Activated T-cell treated with anti-CD3 and anti-CD28 coated beads, Interleukin-2, amount 50 U/mL, for 24 hours (primary cell): ENCODE results near the gene DPY19L3.
A peak's percentile ranks its signal among the peaks of the same experiment; 100 is the strongest.
"Not testable (repeated sequence)": the region's sequence is repeated elsewhere in the genome, so short reads cannot be mapped to it uniquely, and the experiment has no call there.

Experiments
- DNase-seq: peaks from one replicate; pipeline ENCODE4 v3.0.0-alpha.2; 2020
- H3K27ac Mint-ChIP-seq: 2 replicates; pipeline ENCODE4 v1.8.0; 2020; ENCODE audit warnings: mild to moderate bottlenecking, mixed read lengths
- H3K27me3 Mint-ChIP-seq: 2 replicates; pipeline ENCODE4 v1.8.0; 2020; ENCODE audit warnings: mixed read lengths
- H3K36me3 Mint-ChIP-seq: 2 replicates; pipeline ENCODE4 v1.8.0; 2020; ENCODE audit warnings: low read depth, mixed read lengths
- H3K4me1 Mint-ChIP-seq: 2 replicates; pipeline ENCODE4 v1.8.0; 2020; ENCODE audit warnings: low read depth, mixed read lengths
- H3K4me3 Mint-ChIP-seq: 2 replicates; pipeline ENCODE4 v1.8.0; 2020; ENCODE audit warnings: mild to moderate bottlenecking, moderate library complexity, mixed read lengths
- H3K9me3 Mint-ChIP-seq: 2 replicates; pipeline ENCODE4 v1.8.0; 2020; ENCODE audit warnings: mixed read lengths

Gene DPY19L3

DNA sequence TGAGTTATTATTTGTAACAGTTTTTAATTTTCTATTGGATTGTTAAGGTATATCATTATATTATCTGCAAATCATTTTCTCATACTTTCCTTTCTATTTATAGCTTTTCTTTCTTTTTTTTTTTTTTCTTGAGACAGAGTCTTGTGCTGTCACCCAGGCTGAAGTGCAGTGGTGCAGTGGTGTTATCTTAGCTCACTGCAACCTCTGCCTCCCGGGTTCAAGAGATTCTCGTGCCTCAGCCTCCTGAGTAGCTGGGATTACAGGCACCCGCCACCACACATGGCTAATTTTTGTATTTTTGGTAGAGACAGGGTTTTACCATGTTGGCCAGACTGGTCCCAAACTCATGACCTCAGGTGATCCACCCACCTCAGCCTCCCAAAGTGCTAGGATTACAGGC is 31.2 kb upstream of the DPY19L3 start:
- H3K27ac Mint-ChIP-seq, H3K9me3 Mint-ChIP-seq: not testable (repeated sequence)

DNA sequence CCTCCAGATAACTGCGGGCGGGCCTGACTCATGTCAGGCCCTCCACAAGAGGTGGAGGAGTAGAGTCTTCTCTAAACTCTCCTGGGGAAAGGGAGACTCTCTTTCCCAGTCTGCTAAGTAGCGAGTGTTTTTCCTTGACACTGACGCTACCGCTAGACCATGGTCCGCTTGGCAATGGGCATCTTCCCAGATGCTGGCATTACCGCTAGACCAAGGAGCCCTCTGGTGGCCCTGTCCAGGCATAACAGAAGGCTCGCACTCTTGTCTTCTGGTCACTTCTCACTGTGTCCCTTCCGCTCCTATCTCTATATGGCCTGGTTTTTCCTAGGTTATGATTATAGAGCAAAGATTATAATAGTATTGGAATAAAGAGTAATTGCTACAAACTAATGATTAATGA is 28.5 kb upstream of the DPY19L3 start:
- not testable (repeated sequence) for H3K27ac Mint-ChIP-seq, H3K4me3 Mint-ChIP-seq, H3K9me3 Mint-ChIP-seq, H3K4me1 Mint-ChIP-seq, H3K27me3 Mint-ChIP-seq, DNase-seq
- H3K36me3 Mint-ChIP-seq: peaks cover 83% of the 10 kb centered on the region

More for the DNA sequence above, 31.2 kb upstream of the DPY19L3 start:
- H3K4me1 Mint-ChIP-seq, H3K27me3 Mint-ChIP-seq, DNase-seq, H3K4me3 Mint-ChIP-seq: not testable (repeated sequence)
- H3K36me3 Mint-ChIP-seq: peaks cover 86% of the 10 kb centered on the region

DNA sequence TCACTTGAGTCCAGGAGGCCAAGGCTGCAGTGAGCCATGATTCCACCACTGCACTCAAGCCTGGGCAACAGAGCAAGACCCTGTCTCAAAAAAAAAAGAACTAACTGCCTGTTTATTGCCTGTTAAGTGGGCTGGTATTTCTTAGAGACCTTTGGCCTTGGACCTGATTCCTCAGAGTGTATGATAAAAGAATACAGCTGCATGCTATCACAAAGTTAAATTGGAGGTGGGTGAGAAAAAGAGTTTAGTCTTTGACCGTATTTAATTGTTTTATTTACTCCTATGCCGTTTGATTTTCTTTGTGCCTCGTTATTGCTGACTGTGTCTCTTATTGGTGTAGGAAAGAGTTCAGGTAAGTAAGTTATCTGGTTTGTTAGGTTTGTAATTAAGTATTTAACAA is 25.3 kb upstream of the DPY19L3 start:
- peaks cover 84% of the 10 kb centered on the region for H3K36me3 Mint-ChIP-seq
- no peaks in the 10 kb centered on the region for H3K27me3 Mint-ChIP-seq
- no peak for DNase-seq
- H3K9me3 Mint-ChIP-seq: no peaks in the 10 kb centered on the region
- no peak overlapping the region for H3K27ac Mint-ChIP-seq
- H3K4me3 Mint-ChIP-seq: no peak overlapping the region
- H3K4me1 Mint-ChIP-seq: peaks cover 8% of the 10 kb centered on the region

GRCh38 chr19:32387701-32388392 is 17.7 kb upstream of the DPY19L3 start:
- peaks cover 44% of the 10 kb centered on the region for H3K36me3 Mint-ChIP-seq
- H3K27ac Mint-ChIP-seq: no peak overlapping the region
- H3K27me3 Mint-ChIP-seq: no peaks in the 10 kb centered on the region
- H3K9me3 Mint-ChIP-seq: no peaks in the 10 kb centered on the region
- no peak overlapping the region for H3K4me3 Mint-ChIP-seq
- H3K4me1 Mint-ChIP-seq: peaks cover 2% of the 10 kb centered on the region
- no peak for DNase-seq

GRCh38 chr19:32388393-32388855 is 17.1 kb upstream of the DPY19L3 start:
- H3K27ac Mint-ChIP-seq: no peak overlapping the region
- no peaks in the 10 kb centered on the region for H3K27me3 Mint-ChIP-seq
- no peaks in the 10 kb centered on the region for H3K4me1 Mint-ChIP-seq
- no peaks in the 10 kb centered on the region for H3K9me3 Mint-ChIP-seq
- peaks cover 38% of the 10 kb centered on the region for H3K36me3 Mint-ChIP-seq
- DNase-seq: no peak
- no peak overlapping the region for H3K4me3 Mint-ChIP-seq

DNA sequence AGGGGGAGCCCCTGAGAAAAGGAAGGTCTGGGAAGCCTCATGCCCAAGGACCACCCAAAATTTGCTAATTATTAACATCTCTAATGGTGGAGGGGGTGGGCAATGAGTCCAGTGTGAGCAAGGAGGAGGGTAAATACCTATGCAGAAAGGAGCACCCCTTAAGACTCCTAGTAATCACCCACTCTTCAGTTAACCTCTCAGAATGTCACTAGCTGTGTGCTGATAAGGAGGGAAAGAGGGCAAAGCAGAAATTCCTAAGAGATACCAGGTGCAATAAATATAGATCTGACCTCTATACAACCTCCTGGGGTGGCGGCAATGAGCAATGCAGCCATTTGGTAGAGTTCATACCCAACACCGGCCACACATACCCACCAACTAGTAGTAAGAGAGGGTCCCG is 12.7 kb upstream of the DPY19L3 start:
- DNase-seq: no peak
- Mint-ChIP-seq H3K4me1 (peaks cover 12% of the 10 kb centered on the region), H3K27ac (no peak overlapping the region), H3K9me3 (no peaks in the 10 kb centered on the region), H3K27me3 (no peaks in the 10 kb centered on the region), H3K4me3 (no peak overlapping the region), H3K36me3 (peaks cover 33% of the 10 kb centered on the region)

DNA sequence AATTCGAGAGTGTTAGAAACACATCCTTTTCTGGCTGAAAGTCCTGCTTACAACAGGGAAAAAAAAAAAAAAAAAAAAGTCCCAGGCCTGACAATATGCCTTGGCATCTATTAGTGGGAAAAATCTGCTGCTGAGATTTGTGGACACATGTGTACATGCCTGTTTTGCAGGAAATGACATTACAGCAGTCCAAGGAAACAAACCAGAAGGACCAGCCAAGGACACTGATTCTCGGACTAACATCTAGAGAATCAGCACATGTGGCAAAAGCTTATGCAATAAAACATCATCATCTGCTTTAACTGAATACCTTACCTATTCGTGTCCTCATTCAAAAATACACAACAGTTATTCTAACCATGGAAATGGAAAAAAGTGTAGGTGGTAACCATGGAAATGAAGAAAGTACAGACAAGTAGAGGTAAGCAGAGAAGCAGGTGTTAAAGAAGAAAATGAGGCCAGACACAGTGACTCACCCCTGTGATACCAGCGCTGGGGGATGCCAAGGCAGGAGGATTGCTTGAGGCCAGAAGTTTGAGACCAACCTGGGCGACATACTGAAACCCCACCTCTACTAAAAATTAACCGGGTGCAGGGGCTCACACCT is 9.4 kb upstream of the DPY19L3 start:
- Mint-ChIP-seq H3K4me1 (peaks cover 12% of the 10 kb centered on the region), H3K9me3 (no peaks in the 10 kb centered on the region), H3K27ac (peak overlapping the region; percentile 29), H3K27me3 (no peaks in the 10 kb centered on the region), H3K36me3 (peaks cover 31% of the 10 kb centered on the region), H3K4me3 (peak overlapping the region; percentile 27)
- DNase-seq: no peak

DNA sequence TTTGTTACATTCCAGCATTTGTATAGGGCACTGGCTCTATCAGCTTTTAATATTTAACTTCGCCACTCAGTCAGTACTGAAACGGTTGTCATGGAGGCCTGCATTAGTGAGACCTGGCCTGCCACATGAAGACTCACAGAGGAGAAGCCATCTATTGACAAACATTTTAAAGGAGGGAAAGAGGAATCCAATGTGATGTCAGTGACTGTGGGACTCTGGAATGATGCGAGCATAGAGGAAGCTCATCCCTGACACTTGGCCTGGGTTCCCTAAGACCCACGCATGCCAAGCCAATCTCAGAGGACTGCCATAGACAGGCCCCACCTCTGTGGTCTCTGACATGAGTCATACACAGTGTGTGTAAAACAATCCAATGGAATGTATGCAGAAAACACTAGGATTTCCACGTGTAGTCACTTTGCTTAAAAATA is 7.9 kb upstream of the DPY19L3 start:
- Mint-ChIP-seq H3K9me3 (no peaks in the 10 kb centered on the region), H3K4me3 (no peak overlapping the region), H3K27ac (no peak overlapping the region), H3K4me1 (peaks cover 14% of the 10 kb centered on the region), H3K36me3 (peaks cover 31% of the 10 kb centered on the region), H3K27me3 (no peaks in the 10 kb centered on the region)
- DNase-seq: no peak

DNA sequence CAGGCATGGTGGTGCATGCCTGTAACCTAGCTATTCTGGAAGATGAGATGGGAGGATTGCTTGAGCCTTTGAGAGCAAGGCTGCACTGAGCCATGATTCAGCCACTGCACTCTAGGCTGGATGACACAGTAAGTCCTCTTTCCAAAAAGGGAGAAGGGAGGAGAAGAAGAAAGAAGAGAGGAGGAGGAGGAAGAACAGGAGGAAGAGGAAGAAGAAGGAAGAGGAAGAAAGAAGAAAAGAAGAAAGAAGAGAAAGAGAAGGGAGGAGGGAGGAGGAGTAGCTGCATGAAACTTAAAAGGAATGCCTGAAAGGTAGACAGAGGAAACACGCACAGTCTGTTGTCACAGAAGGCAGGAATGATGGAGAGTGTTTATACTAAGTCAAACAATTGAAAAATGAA is 3.6 kb upstream of the DPY19L3 start:
- Mint-ChIP-seq H3K36me3 (peaks cover 20% of the 10 kb centered on the region), H3K27me3 (no peaks in the 10 kb centered on the region)

GRCh38 chr19:32403291-32403995 is 2.1 kb upstream of the DPY19L3 start:
- DNase-seq: no peak
- Mint-ChIP-seq H3K4me1 (peaks cover 29% of the 10 kb centered on the region), H3K4me3 (peak overlapping the region; percentile 88), H3K27me3 (no peaks in the 10 kb centered on the region), H3K9me3 (no peaks in the 10 kb centered on the region), H3K36me3 (peaks cover 19% of the 10 kb centered on the region), H3K27ac (peak overlapping the region; percentile 94)

More for the DNA sequence above, 3.6 kb upstream of the DPY19L3 start:
- Mint-ChIP-seq H3K4me1 (peaks cover 23% of the 10 kb centered on the region), H3K4me3 (no peak overlapping the region), H3K9me3 (no peaks in the 10 kb centered on the region), H3K27ac (no peak overlapping the region)
- DNase-seq: no peak

DNA sequence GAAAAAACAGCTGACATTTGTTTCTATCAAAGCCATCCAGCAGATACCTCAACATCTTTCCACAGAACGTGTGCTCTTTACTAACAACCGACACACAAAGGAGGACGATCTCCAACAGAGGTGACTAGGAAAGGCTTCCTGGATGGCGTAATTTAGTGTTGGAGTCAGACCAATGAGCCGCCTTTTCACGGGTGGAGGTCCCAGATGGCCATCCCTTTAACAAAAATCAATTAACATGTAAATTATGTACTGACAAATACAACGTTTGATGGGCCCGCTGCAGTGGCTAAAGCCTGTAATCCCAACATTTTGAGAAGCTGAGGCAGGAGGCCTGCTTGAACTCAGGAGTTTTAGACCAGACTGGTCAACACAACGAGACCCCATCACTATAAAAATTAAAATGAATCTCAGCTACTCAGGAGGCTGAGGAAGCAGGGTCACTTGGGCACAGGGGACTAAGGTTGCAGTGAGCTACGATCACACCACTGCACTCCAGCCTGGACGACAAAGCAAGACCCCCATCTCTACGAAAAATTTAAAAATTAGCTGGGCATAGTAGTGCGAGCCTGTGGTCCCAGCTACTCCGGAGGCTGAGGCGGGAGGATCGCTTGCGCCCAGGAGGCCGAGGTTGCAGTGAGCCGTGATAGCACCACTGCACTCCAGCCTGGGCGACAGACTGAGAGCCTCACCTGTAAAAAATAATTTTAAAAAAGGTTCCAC is 1.2 kb upstream of the DPY19L3 start:
- Mint-ChIP-seq H3K27ac (peak overlapping the region; percentile 94), H3K9me3 (no peaks in the 10 kb centered on the region), H3K4me1 (peaks cover 29% of the 10 kb centered on the region), H3K27me3 (no peaks in the 10 kb centered on the region), H3K4me3 (peak overlapping the region; percentile 88), H3K36me3 (peaks cover 29% of the 10 kb centered on the region)
- peak; percentile 36 for DNase-seq

DNA sequence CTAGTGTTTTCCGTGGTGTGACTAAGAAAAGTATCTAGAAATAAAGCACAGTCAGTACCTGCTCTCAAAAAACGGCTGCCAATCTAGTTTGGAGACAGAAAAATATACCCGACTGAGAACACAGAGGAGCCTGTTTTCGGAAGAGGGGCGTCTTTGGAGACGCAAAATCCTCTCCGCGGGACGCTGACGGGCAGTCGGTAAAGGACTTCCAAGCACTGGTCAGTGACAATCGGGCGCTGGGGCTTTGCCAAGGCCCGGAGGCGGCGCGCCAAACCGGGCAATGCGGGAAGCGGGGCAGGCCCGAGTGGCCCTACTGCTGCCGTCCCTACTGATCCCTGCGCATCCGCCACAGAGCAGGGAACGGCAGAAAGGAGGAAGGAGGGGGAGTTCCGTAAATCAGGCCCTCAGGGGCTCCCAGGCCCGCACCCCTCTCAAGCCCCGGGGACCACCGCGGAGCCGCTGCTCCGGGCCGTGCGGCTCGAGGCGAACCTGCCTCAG is 588 bp upstream of the DPY19L3 start:
- Mint-ChIP-seq H3K9me3 (no peaks in the 10 kb centered on the region), H3K4me1 (peaks cover 29% of the 10 kb centered on the region), H3K4me3 (peak overlapping the region; percentile 88), H3K27ac (peak overlapping the region; percentile 94), H3K36me3 (peaks cover 35% of the 10 kb centered on the region), H3K27me3 (no peaks in the 10 kb centered on the region)
- DNase-seq: no peak

- peak overlapping the region; percentile 85 for H3K27ac Mint-ChIP-seq
- no peak for DNase-seq
- peak overlapping the region; percentile 80 for H3K4me3 Mint-ChIP-seq
- peaks cover 48% of the 10 kb centered on the region for H3K36me3 Mint-ChIP-seq
- no peaks in the 10 kb centered on the region for H3K9me3 Mint-ChIP-seq
- peaks cover 27% of the 10 kb centered on the region for H3K4me1 Mint-ChIP-seq
- H3K27me3 Mint-ChIP-seq: no peaks in the 10 kb centered on the region
These were observed 812 bp downstream of the DPY19L3 start for GRCh38 chr19:32406161-32407003.
